OCI-LY1 (cell line): ENCODE data around the gene FTCD.
"Not testable (repeated sequence)": the region's sequence is repeated elsewhere in the genome, so short reads cannot be mapped to it uniquely, and the experiment has no call there.

Experiments
- H2AFZ ChIP-seq: fragments of 200-600 bp; sonication (generic), shearing (Covaris generic); 2 replicates; pipeline ENCODE4 v1.6.0; 2014; ENCODE audit warnings: antibody characterized with exemption, mild to moderate bottlenecking, low read length
- H3F3A ChIP-seq: fragments of 200-600 bp; sonication (generic), shearing (Covaris generic); 2 replicates; pipeline ENCODE4 v1.6.0; 2014; ENCODE audit warnings: mild to moderate bottlenecking, antibody characterized with exemption, low read length, moderate library complexity; ENCODE audit not compliant: insufficient read depth
- H3K27ac ChIP-seq: fragments of 200-600 bp; sonication (generic); 2 replicates; pipeline ENCODE4 v1.5.1; 2014; ENCODE audit warnings: low read length, mixed run types, mild to moderate bottlenecking, low read depth; ENCODE audit not compliant: poor library complexity, severe bottlenecking
- H3K27me3 ChIP-seq: fragments of 200-600 bp; sonication (generic); 2 replicates; pipeline ENCODE4 v1.6.0; 2014; ENCODE audit warnings: antibody characterized with exemption, mild to moderate bottlenecking, low read length, moderate library complexity; ENCODE audit not compliant: insufficient read depth
- H3K36me3 ChIP-seq: fragments of 200-600 bp; sonication (generic); 2 replicates; pipeline ENCODE4 v1.6.1; 2014; ENCODE audit warnings: mild to moderate bottlenecking, antibody characterized with exemption, low read length, moderate library complexity, mixed read lengths; ENCODE audit not compliant: insufficient read depth
- H3K4me1 ChIP-seq: fragments of 200-600 bp; sonication (generic); 2 replicates; pipeline ENCODE4 v1.5.1; 2014; ENCODE audit warnings: mild to moderate bottlenecking, low read length, moderate library complexity; ENCODE audit not compliant: insufficient read depth, severe bottlenecking
- H3K4me2 ChIP-seq: fragments of 200-600 bp; sonication (generic), shearing (Covaris generic); 2 replicates; pipeline ENCODE4 v1.6.1; 2014; ENCODE audit warnings: low read length
- H3K4me3 ChIP-seq: fragments of 200-600 bp; sonication (generic); 2 replicates; pipeline ENCODE4 v1.5.1; 2014; ENCODE audit warnings: low read length, low read depth, mild to moderate bottlenecking, mixed read lengths; ENCODE audit not compliant: poor library complexity, severe bottlenecking
- H3K79me2 ChIP-seq: fragments of 200-600 bp; shearing (Covaris generic); 2 replicates; pipeline ENCODE4 v1.6.1; 2016; ENCODE audit warnings: mixed run types, low read length, mixed read lengths; ENCODE audit not compliant: insufficient read depth
- H3K9ac ChIP-seq: fragments of 200-600 bp; sonication (generic), shearing (Covaris generic); 2 replicates; pipeline ENCODE4 v1.6.1; 2014; ENCODE audit warnings: mild to moderate bottlenecking, low read length, mixed read lengths
- H3K9me2 ChIP-seq: fragments of 200-600 bp; sonication (generic), shearing (Covaris generic); 2 replicates; pipeline ENCODE4 v1.6.1; 2014; ENCODE audit warnings: low read depth, mild to moderate bottlenecking, low read length, mixed read lengths
- H3K9me3 ChIP-seq: fragments of 200-600 bp; shearing (Covaris generic); 2 replicates; pipeline ENCODE4 v1.6.1; 2014; ENCODE audit warnings: low read length, mixed read lengths
- H4K20me1 ChIP-seq: fragments of 200-600 bp; sonication (generic), shearing (Covaris generic); 2 replicates; pipeline ENCODE4 v1.6.0; 2016; ENCODE audit warnings: mild to moderate bottlenecking, low read length; ENCODE audit not compliant: insufficient read depth
- EZH2 ChIP-seq: fragments of 200-600 bp; sonication (generic), shearing (Covaris generic); IDR thresholded peaks from 2 replicates; pipeline ENCODE4 v1.8.0; 2017; ENCODE audit warnings: borderline replicate concordance, mixed run types, mild to moderate bottlenecking, antibody characterized with exemption, low read length, moderate library complexity, mixed read lengths
- TF ChIP-seq, protein P1 (sequence below): fragments of 200-600 bp; sonication (generic), shearing (Covaris generic); IDR thresholded peaks from 2 replicates; pipeline ENCODE4 v1.5.1; 2017; ENCODE audit warnings: mild to moderate bottlenecking, antibody characterized with exemption, low read length, moderate library complexity, mixed read lengths

The FTCD gene

DNA sequence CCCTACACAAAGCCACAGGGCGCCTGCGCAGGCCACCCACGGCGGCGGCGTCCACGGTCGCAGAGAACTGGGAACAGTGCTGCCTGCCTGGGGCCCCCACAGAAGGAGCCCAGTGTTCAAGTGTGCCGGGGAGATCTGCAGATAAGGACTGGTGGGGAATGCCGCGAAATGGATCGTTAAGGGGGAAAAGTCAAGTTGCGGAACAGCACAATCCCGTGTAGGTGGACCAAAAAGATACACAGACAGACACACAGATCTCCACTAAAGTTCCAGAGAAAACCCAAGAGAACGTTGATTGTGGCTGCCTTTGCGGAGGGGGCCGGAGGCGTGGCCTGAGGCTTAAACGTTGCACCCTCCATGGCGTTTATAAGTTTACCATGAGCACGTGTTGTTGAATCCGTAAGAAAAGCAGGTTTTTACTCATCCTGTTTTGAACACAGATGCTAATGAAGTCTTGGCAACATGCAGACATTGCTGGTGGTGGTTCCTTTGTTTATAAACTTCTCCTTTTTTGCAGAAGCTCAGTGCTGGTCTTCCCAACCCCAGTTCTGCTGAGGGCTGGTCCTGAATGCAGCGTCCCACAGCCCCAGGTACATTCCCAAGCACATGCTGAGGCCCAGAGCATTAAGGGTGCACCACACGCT is 24.8 kb upstream of the FTCD start:
- Histone ChIP-seq H3K9me2 (no peaks in the 10 kb centered on the region), H3K4me1 (peaks cover 10% of the 10 kb centered on the region), H3K27ac (no peak overlapping the region), H3F3A (no peaks in the 10 kb centered on the region), H4K20me1 (no peaks in the 10 kb centered on the region), H3K79me2 (no peaks in the 10 kb centered on the region), H3K4me2 (no peak overlapping the region), H3K36me3 (no peaks in the 10 kb centered on the region; the same call in 1 of the 2 replicates), H3K4me3 (no peak overlapping the region), H3K27me3 (no peaks in the 10 kb centered on the region), H2AFZ (no peak overlapping the region), H3K9ac (no peak overlapping the region), H3K9me3 (no peaks in the 10 kb centered on the region)
- TF ChIP-seq, protein P1, sequence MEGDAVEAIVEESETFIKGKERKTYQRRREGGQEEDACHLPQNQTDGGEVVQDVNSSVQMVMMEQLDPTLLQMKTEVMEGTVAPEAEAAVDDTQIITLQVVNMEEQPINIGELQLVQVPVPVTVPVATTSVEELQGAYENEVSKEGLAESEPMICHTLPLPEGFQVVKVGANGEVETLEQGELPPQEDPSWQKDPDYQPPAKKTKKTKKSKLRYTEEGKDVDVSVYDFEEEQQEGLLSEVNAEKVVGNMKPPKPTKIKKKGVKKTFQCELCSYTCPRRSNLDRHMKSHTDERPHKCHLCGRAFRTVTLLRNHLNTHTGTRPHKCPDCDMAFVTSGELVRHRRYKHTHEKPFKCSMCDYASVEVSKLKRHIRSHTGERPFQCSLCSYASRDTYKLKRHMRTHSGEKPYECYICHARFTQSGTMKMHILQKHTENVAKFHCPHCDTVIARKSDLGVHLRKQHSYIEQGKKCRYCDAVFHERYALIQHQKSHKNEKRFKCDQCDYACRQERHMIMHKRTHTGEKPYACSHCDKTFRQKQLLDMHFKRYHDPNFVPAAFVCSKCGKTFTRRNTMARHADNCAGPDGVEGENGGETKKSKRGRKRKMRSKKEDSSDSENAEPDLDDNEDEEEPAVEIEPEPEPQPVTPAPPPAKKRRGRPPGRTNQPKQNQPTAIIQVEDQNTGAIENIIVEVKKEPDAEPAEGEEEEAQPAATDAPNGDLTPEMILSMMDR: no peak
- TF ChIP-seq EZH2: no peak

DNA sequence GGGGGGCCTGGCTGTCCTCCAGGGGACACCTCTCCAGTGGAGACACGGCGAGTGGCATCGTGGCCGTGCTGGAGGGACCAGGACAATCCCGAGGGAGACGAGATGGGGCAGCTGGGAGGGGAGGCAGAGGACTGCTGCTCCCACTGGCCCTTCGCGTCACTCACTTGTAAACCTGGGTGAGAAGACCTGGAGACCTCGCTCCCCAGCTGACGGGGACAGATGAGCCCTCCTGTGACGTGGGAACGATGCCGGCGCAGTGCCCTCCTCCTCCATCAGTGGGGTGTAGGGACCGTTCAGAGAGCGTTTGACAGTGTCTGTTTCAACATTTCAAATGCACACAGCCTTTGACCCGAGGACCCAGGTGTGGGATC is 24.3 kb upstream of the FTCD start:
- Histone ChIP-seq H3F3A (no peaks in the 10 kb centered on the region), H3K27me3 (no peaks in the 10 kb centered on the region; the same call in 1 of the 2 replicates), H3K27ac (no peak overlapping the region), H3K9me2 (no peaks in the 10 kb centered on the region), H2AFZ (no peak overlapping the region), H3K36me3 (no peaks in the 10 kb centered on the region; the same call in 1 of the 2 replicates), H3K4me1 (peaks cover 9% of the 10 kb centered on the region), H3K9ac (no peak overlapping the region), H4K20me1 (no peaks in the 10 kb centered on the region), H3K79me2 (no peaks in the 10 kb centered on the region), H3K9me3 (peaks cover 3% of the 10 kb centered on the region; the same call in 1 of the 2 replicates), H3K4me2 (no peak overlapping the region), H3K4me3 (no peak overlapping the region)
- no peak for TF ChIP-seq EZH2
- TF ChIP-seq, protein P1: no peak

DNA sequence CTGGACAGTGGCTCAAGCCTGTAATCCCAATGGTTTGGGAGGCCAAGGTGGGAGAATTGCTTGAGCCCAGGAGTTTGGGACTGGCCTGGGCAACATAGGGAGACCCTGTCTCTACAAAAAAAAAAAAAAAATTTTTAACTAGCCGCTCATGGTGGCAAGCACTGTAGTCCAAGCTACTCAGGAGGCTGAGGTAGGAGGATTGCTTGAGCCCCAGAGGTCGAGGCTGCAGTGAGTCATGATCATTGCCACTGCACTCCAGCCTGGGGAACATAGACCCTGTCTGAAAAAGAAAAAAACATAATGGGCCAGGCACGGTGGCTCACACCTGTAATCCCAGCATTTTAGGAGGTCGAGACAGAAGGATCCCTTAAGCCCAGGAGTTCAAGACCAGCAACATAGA is 23.6 kb upstream of the FTCD start:
- peaks cover 3% of the 10 kb centered on the region; the same call in 1 of the 2 replicates for H3K9me3 ChIP-seq
- H3K36me3 ChIP-seq: no peaks in the 10 kb centered on the region; the same call in 1 of the 2 replicates
- no peaks in the 10 kb centered on the region for H3F3A ChIP-seq
- no peak overlapping the region for H3K27ac ChIP-seq
- H3K27me3 ChIP-seq: no peaks in the 10 kb centered on the region; the same call in 1 of the 2 replicates
- H4K20me1 ChIP-seq: no peaks in the 10 kb centered on the region
- no peaks in the 10 kb centered on the region for H3K79me2 ChIP-seq
- H3K9ac ChIP-seq: no peak overlapping the region
- H3K4me3 ChIP-seq: no peak overlapping the region
- no peak overlapping the region for H2AFZ ChIP-seq
- no peaks in the 10 kb centered on the region for H3K9me2 ChIP-seq
- H3K4me2 ChIP-seq: no peak overlapping the region
- peaks cover 9% of the 10 kb centered on the region for H3K4me1 ChIP-seq
- TF ChIP-seq, protein P1: no peak
- no peak for TF ChIP-seq EZH2

DNA sequence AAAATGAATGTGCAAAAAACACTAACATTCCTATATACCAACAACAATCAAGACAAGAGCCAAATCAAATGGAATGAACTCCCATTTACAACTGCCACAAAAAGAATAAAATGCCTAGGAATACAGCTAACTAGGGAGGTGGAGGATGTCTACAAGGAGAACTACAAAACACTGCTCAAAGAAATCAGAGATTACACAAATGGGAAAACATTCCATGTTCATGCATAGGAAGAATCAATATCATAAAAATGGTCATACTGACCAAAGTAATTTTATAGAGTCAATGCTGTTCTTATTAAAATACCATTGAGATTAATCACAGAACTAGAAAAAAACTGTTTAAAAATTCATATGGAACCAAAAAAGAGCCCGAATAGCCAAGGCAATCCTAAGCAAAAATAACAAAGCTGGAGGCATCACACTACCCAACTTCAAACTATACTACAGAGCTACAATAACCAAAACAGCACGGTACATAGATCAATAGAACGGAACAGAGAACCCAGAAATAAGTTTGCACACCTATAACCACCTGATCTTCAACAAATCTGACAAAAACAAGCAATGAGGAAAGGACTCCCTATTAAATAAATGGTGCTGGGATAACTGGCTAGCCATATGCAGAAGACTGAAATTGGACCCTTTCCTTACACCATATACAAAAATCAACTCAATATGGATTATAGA is 21.2 kb upstream of the FTCD start:
- not testable (repeated sequence) for H3K27me3 ChIP-seq, H3K4me3 ChIP-seq, H3K4me1 ChIP-seq, H4K20me1 ChIP-seq, H3K9me2 ChIP-seq, H3K9me3 ChIP-seq, H3K9ac ChIP-seq, H2AFZ ChIP-seq, H3K27ac ChIP-seq, H3K36me3 ChIP-seq, H3F3A ChIP-seq, H3K4me2 ChIP-seq, H3K79me2 ChIP-seq
